HUES48 (cell line): ENCODE measurements around the gene HTRA1.

Source experiments
- H3K27ac ChIP-seq: one replicate; pipeline ENCODE4 v1.7.0; 2013; ENCODE audit warnings: low read depth, low read length, inconsistent platforms
- H3K27me3 ChIP-seq: 2 replicates; pipeline ENCODE4 v1.6.1; 2013; ENCODE audit warnings: mild to moderate bottlenecking, low read length; ENCODE audit not compliant: control insufficient read depth, insufficient read depth
- H3K36me3 ChIP-seq: 2 replicates; pipeline ENCODE4 v1.6.1; 2013; ENCODE audit warnings: low read length; ENCODE audit not compliant: control insufficient read depth, insufficient read depth
- H3K4me1 ChIP-seq: 2 replicates; pipeline ENCODE4 v1.6.1; 2013; ENCODE audit warnings: mild to moderate bottlenecking, low read length; ENCODE audit not compliant: control insufficient read depth, insufficient read depth
- H3K4me3 ChIP-seq: 2 replicates; pipeline ENCODE4 v1.5.1; 2013; ENCODE audit warnings: mild to moderate bottlenecking, low read depth, low read length
- H3K9ac ChIP-seq: 2 replicates; pipeline ENCODE4 v1.6.1; 2013; ENCODE audit warnings: mild to moderate bottlenecking, low read depth, low read length, moderate library complexity
- H3K9me3 ChIP-seq: 2 replicates; pipeline ENCODE4 v1.6.1; 2013; ENCODE audit warnings: low read length; ENCODE audit not compliant: control insufficient read depth, insufficient read depth

The HTRA1 gene

DNA sequence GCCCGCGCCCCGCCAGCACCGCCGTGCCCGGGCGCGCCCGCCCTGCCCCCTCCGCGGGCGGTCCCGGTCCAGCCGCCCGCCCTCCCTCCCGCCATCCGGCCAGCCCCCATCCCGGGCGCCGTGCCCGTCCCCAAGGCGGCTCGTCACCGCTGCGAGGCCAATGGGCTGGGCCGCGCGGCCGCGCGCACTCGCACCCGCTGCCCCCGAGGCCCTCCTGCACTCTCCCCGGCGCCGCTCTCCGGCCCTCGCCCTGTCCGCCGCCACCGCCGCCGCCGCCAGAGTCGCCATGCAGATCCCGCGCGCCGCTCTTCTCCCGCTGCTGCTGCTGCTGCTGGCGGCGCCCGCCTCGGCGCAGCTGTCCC lies at the start of gene HTRA1:
TSS of gene HTRA1 (plus strand) at position 187 of the 362 bp plus-strand sequence. CDS start at position 287, 100 bp downstream.
- no peak within 1 kb of the TSS for H3K9ac ChIP-seq

DNA sequence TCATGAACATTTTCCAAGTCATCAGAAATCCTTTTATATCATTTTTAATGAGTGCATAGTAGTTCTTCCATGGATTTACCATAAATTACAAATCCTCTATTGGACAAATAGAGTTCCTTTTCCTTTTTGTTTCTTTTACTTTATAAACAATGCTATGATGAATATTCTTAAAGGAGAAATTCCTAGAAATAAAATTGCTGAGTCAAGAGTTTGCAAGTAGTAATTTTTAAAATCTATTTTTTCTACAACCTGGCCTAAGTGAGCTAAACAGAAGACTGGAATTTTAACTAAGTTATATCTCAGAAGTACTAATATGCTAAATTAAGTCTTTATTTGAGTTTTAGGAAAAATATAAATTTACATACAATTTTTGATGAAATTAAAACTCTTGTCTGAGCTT lies 48.0 kb upstream of the HTRA1 start:
- H3K36me3 ChIP-seq = peaks cover 53% of the 10 kb centered on the region
- no peaks in the 10 kb centered on the region for H3K27me3 ChIP-seq
- H3K27ac ChIP-seq = no peak overlapping the region
- no peaks in the 10 kb centered on the region for H3K4me1 ChIP-seq
- H3K4me3 ChIP-seq = no peak overlapping the region
- no peaks in the 10 kb centered on the region for H3K9me3 ChIP-seq
- H3K9ac ChIP-seq = no peak overlapping the region

More for the DNA sequence above, at the start of gene HTRA1:
- no peak within 1 kb of the TSS for H3K27ac ChIP-seq
- no peaks in the 10 kb centered on the region for H3K36me3 ChIP-seq
- H3K4me3 ChIP-seq = peak within 1 kb of the TSS; percentile 66
- H3K27me3 ChIP-seq = peaks cover 74% of the 10 kb centered on the region
- H3K9me3 ChIP-seq = no peaks in the 10 kb centered on the region
- peaks cover 12% of the 10 kb centered on the region for H3K4me1 ChIP-seq

GRCh38 chr10:122417667-122418066 lies 43.7 kb upstream of the HTRA1 start:
- Histone ChIP-seq H3K27ac (no peak overlapping the region), H3K4me3 (no peak overlapping the region), H3K36me3 (peaks cover 82% of the 10 kb centered on the region), H3K27me3 (no peaks in the 10 kb centered on the region), H3K9ac (no peak overlapping the region), H3K4me1 (peaks cover 14% of the 10 kb centered on the region; the same call in 1 of the 2 replicates), H3K9me3 (no peaks in the 10 kb centered on the region)

- H3K4me3 ChIP-seq = no peak overlapping the region
- H3K27me3 ChIP-seq = no peaks in the 10 kb centered on the region
- H3K4me1 ChIP-seq = peaks cover 14% of the 10 kb centered on the region; the same call in 1 of the 2 replicates
- no peaks in the 10 kb centered on the region for H3K9me3 ChIP-seq
- H3K36me3 ChIP-seq = peaks cover 75% of the 10 kb centered on the region
- H3K9ac ChIP-seq = no peak overlapping the region
- no peak overlapping the region for H3K27ac ChIP-seq
Measured at GRCh38 chr10:122419016-122419415, 42.3 kb upstream of the HTRA1 start.

GRCh38 chr10:122419876-122420623 lies 41.3 kb upstream of the HTRA1 start:
- Histone ChIP-seq H3K36me3 (peaks cover 74% of the 10 kb centered on the region), H3K9me3 (no peaks in the 10 kb centered on the region)

GRCh38 chr10:122420624-122421007 lies 40.7 kb upstream of the HTRA1 start:
- H3K27me3 ChIP-seq = no peaks in the 10 kb centered on the region
- no peak overlapping the region for H3K9ac ChIP-seq
- no peaks in the 10 kb centered on the region for H3K9me3 ChIP-seq
- H3K4me3 ChIP-seq = no peak overlapping the region
- H3K27ac ChIP-seq = no peak overlapping the region
- H3K36me3 ChIP-seq = peaks cover 69% of the 10 kb centered on the region
- H3K4me1 ChIP-seq = peaks cover 14% of the 10 kb centered on the region; the same call in 1 of the 2 replicates

More at GRCh38 chr10:122419876-122420623, 41.3 kb upstream of the HTRA1 start:
- H3K4me3 ChIP-seq = no peak overlapping the region; the same call in 1 of the 2 replicates
- H3K4me1 ChIP-seq = peaks cover 14% of the 10 kb centered on the region; the same call in 1 of the 2 replicates
- no peak overlapping the region for H3K27ac ChIP-seq
- H3K27me3 ChIP-seq = no peaks in the 10 kb centered on the region
- no peak overlapping the region for H3K9ac ChIP-seq

DNA sequence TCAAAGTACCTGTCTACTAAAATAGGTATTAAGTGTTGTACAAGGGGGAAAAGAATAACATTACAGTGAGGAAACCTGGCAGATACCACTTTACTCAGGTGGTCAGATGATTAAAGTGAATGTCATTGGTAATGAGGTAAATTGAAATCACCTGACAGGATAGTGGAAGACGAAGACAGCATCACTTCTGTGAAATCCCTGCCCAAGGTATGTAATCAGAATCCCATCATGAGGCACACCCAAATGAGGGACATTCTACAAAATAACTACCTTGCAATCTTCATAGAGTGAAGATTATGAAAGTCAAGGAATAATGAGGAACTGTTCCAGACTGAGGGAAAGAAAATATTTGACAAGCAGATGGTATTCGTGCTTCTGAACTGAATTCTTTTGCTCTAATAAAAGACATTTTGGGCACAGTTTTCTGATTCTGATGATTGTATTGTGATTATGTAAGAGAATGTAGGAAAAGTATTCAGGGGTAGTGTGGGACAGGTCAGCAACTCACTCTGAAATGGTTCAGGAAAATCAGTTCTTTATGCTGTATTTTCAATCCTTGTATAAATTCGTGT lies 40.2 kb upstream of the HTRA1 start:
- peaks cover 14% of the 10 kb centered on the region; the same call in 1 of the 2 replicates for H3K4me1 ChIP-seq
- no peaks in the 10 kb centered on the region for H3K9me3 ChIP-seq
- no peaks in the 10 kb centered on the region for H3K27me3 ChIP-seq
- peaks cover 66% of the 10 kb centered on the region for H3K36me3 ChIP-seq
- H3K27ac ChIP-seq = no peak overlapping the region
- no peak overlapping the region for H3K9ac ChIP-seq
- no peak overlapping the region for H3K4me3 ChIP-seq

DNA sequence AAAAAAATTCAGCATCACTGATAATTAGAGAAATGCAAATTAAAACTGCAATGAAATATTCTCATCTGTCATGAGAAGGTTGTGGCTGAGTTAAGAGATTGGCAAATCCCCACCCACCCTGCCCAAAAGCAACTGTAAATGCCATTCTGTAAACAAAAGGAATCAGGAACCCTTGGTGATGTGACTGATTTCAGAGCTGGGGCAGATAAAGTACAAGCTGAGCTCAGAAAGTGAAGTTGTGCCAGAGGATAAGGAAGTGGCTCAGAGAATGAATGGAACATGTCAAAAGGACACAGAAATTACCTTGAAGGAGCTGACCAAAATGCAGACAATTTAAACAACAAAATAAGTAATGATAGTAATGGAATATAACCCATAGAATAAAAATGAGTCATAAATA lies 39.6 kb upstream of the HTRA1 start:
- H3K27ac ChIP-seq = no peak overlapping the region

DNA sequence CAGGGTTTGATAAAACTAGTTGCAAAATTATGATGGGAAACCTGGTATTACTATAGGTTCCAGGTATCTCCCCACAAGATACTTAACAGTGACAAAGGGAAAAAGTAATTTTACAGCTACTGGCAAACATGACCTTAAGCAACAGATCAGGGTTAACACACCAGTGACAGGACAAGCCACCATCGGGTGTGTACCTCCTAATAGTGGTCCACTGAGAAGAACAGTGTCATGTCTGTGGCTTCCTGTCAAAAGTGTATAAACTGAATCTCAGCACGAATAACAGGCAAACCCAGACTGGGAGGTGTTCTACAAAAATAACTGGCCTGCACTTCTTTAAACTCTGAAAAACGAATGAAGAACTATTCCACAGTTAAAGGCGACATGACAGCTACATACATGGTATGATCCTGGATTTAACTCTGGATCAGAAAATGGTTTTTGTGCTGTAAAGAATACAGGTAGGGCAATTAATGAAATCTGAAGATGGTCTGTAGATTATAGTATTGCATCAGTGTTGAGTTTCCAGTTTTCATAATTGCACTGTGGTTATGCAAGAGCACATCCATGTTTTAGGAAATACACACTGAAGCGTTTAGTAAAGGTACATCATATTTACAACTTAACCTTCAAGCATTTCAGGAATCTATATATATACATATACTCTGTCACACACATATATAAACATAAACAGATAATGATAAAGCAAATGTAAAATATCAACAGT lies 38.9 kb upstream of the HTRA1 start:
- Histone ChIP-seq H3K36me3 (peaks cover 61% of the 10 kb centered on the region), H3K4me1 (peaks cover 14% of the 10 kb centered on the region; the same call in 1 of the 2 replicates), H3K4me3 (no peak overlapping the region), H3K9ac (no peak overlapping the region), H3K27me3 (no peaks in the 10 kb centered on the region), H3K9me3 (no peaks in the 10 kb centered on the region), H3K27ac (no peak overlapping the region)

More for the DNA sequence above, 39.6 kb upstream of the HTRA1 start:
- Histone ChIP-seq H3K4me1 (peaks cover 14% of the 10 kb centered on the region; the same call in 1 of the 2 replicates), H3K27me3 (no peaks in the 10 kb centered on the region), H3K9ac (no peak overlapping the region), H3K4me3 (no peak overlapping the region), H3K9me3 (no peaks in the 10 kb centered on the region), H3K36me3 (peaks cover 60% of the 10 kb centered on the region)

DNA sequence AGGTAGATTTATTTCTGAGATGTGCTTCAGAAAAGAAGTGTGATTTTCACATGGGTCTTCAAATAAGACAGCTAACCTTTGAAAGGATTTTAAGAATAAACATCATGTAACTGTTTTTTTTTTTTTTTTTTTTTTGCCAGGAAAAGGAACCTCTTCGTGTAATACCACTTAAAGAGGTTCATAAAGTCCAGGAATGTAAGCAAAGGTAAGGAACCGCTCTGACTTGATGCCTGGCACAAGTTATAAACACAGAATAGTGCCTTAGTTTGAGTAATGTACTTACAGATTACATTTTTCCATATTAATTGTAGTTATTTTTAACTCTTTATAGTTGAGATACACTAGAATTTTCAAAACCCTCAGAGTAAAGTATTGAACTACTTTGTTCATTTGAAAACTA lies 37.3 kb upstream of the HTRA1 start:
- Histone ChIP-seq H3K4me1 (peaks cover 9% of the 10 kb centered on the region; the same call in 1 of the 2 replicates), H3K27me3 (no peaks in the 10 kb centered on the region), H3K36me3 (peaks cover 61% of the 10 kb centered on the region), H3K27ac (no peak overlapping the region), H3K4me3 (no peak overlapping the region), H3K9ac (no peak overlapping the region), H3K9me3 (no peaks in the 10 kb centered on the region)

- Histone ChIP-seq H3K4me3 (no peak overlapping the region), H3K36me3 (peaks cover 62% of the 10 kb centered on the region), H3K9me3 (no peaks in the 10 kb centered on the region), H3K4me1 (no peaks in the 10 kb centered on the region), H3K27ac (no peak overlapping the region), H3K27me3 (no peaks in the 10 kb centered on the region), H3K9ac (no peak overlapping the region)
Measured at GRCh38 chr10:122426829-122427228, 34.5 kb upstream of the HTRA1 start.
